Measurements from ENCODE around the gene PGBD4.

DNA sequence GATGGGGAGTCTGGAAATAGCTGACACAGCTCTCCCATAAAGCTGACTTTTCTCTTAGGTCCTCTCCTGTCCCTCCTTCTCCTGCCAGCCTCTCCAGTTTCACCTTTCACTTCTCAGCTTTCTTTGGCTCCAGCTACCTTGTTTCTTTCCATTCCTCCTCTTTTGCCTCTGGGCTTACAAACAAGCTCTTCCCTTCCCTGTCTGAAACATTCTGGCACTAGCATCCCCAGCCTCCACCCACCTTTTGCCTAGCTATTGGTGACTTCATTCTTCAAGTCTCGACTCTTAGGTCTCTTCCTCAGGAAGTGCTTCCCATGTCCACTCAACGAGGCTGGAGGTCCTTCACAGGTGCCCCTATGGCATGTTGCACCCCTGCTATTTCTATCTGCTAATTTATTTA, 42.4 kb upstream of the PGBD4 start:
- TF ChIP-seq POLR2A (IDR thresholded peaks at IDR 0.05; ENCODE audit: low read length) (no peak), GATA1 (IDR thresholded peaks at IDR 0.05; ENCODE audit: low read depth, low read length) (no peak)
